IMR-90 (cell line): ENCODE data around the gene OXLD1. TPM values are rescaled to one million over a fixed set of nuclear protein-coding genes. Genes with fewer than 3 reads are reported as not detected.

Experiments used
- ATAC-seq: fragments of 200-7000 bp; cut with Tn5 transposase; 2 replicates; pipeline ENCODE4 v1.9.1; 2020; ENCODE audit warnings: low read depth, mild to moderate bottlenecking, moderate library complexity
- BruUV-seq: library from RNA; stranded (reverse); fragments of 400-500 nt; replicated peaks from 2 replicates; lab custom pipeline; 2021; lab: Mats Ljungman, UMichigan
- CTCF ChIA-PET: fragments of 300-600 bp; formaldehyde crosslinking; extraction: SDS; loops from one replicate; lab custom pipeline; 2021; ENCODE audit warnings: antibody characterized with exemption; lab: Yijun Ruan, JAX
- POLR2A ChIA-PET: fragments of 300-600 bp; sonication (Branson Sonifier 250); formaldehyde crosslinking; loops from one replicate; lab custom pipeline; 2022; ENCODE audit warnings: antibody characterized with exemption; ENCODE audit not compliant: unreplicated experiment; lab: Charles Lee
- DNase-seq: peaks from one replicate; pipeline ENCODE4 v3.0.0; 2013
- H2AFZ ChIP-seq: replicated peaks from 2 replicates; pipeline ENCODE3; 2013; ENCODE audit warnings: low read length, mild to moderate bottlenecking; ENCODE audit not compliant: poor library complexity
- H2AK5ac ChIP-seq: 2 replicates; pipeline ENCODE4 v1.6.1; 2013; ENCODE audit warnings: low read depth, low read length, inconsistent platforms
- H2AK9ac ChIP-seq: replicated peaks from 2 replicates; pipeline ENCODE3; 2013; ENCODE audit warnings: mild to moderate bottlenecking, low read depth, low read length, moderate library complexity; ENCODE audit not compliant: poor library complexity
- H2BK120ac ChIP-seq: 2 replicates; pipeline ENCODE4 v1.6.1; 2013; ENCODE audit warnings: low read depth, low read length, inconsistent platforms
- H2BK15ac ChIP-seq: 3 replicates; pipeline ENCODE4 v1.6.1; 2013; ENCODE audit warnings: low read depth, low read length, inconsistent platforms
- H2BK20ac ChIP-seq: 2 replicates; pipeline ENCODE4 v1.6.1; 2013; ENCODE audit warnings: low read depth, mild to moderate bottlenecking, inconsistent platforms, low read length, moderate library complexity
- H2BK5ac ChIP-seq: 2 replicates; pipeline ENCODE4 v1.6.1; 2013; ENCODE audit warnings: mild to moderate bottlenecking, low read depth, low read length, inconsistent platforms; ENCODE audit not compliant: poor library complexity, severe bottlenecking
- H3K14ac ChIP-seq: replicated peaks from 2 replicates; pipeline ENCODE4 v1.6.1; 2013; ENCODE audit warnings: low read depth, low read length, inconsistent platforms
- H3K18ac ChIP-seq: 2 replicates; pipeline ENCODE4 v1.6.1; 2013; ENCODE audit warnings: low read depth, low read length, control low read depth
- H3K23ac ChIP-seq: 2 replicates; pipeline ENCODE4 v1.6.1; 2013; ENCODE audit warnings: low read depth, low read length, inconsistent platforms
- H3K27ac ChIP-seq: 2 replicates; pipeline ENCODE4 v1.5.1; 2013; ENCODE audit warnings: mild to moderate bottlenecking, control low read depth, low read length; ENCODE audit not compliant: insufficient read depth
- H3K27me3 ChIP-seq: 2 replicates; pipeline ENCODE4 v1.6.1; 2013; ENCODE audit warnings: low read length; ENCODE audit not compliant: control insufficient read depth, insufficient read depth
- H3K36me3 ChIP-seq: 2 replicates; pipeline ENCODE4 v1.6.1; 2013; ENCODE audit warnings: low read length, mixed read lengths; ENCODE audit not compliant: control insufficient read depth, insufficient read depth
- H3K4ac ChIP-seq: 2 replicates; pipeline ENCODE4 v1.6.1; 2013; ENCODE audit warnings: low read depth, low read length, inconsistent platforms
- H3K4me1 ChIP-seq: 2 replicates; pipeline ENCODE4 v1.6.1; 2013; ENCODE audit warnings: low read length, mixed read lengths; ENCODE audit not compliant: control insufficient read depth, insufficient read depth
- H3K4me2 ChIP-seq: 2 replicates; pipeline ENCODE4 v1.6.1; 2013; ENCODE audit warnings: low read depth, mild to moderate bottlenecking, control low read depth, low read length, moderate library complexity
- H3K4me3 ChIP-seq: 2 replicates; pipeline ENCODE4 v1.5.1; 2013; ENCODE audit warnings: low read depth, mild to moderate bottlenecking, control low read depth, low read length, moderate library complexity; ENCODE audit not compliant: insufficient read depth
- H3K56ac ChIP-seq: 2 replicates; pipeline ENCODE4 v1.6.1; 2013; ENCODE audit warnings: low read length, inconsistent platforms; ENCODE audit not compliant: insufficient read depth; ENCODE audit errors: extremely low read depth
- H3K79me1 ChIP-seq, 2 experiments: 2 replicates each; pipeline ENCODE4 v1.6.1; 2013; ENCODE audit warnings: low read length in 2 of 2, inconsistent platforms in 1 of 2, low read depth in 1 of 2
- H3K9ac ChIP-seq: 2 replicates; pipeline ENCODE4 v1.6.1; 2013; ENCODE audit warnings: low read depth, low read length, control low read depth
- H3K9me1 ChIP-seq: 2 replicates; pipeline ENCODE4 v1.6.1; 2013; ENCODE audit warnings: low read length, inconsistent platforms; ENCODE audit not compliant: insufficient read depth
- H3K9me3 ChIP-seq: 2 replicates; pipeline ENCODE4 v1.6.1; 2013; ENCODE audit warnings: low read length; ENCODE audit not compliant: control insufficient read depth, insufficient read depth
- H4K20me1 ChIP-seq: 2 replicates; pipeline ENCODE4 v1.6.1; 2013; ENCODE audit warnings: low read length, inconsistent platforms; ENCODE audit not compliant: insufficient read depth
- H4K5ac ChIP-seq: 2 replicates; pipeline ENCODE4 v1.6.1; 2013; ENCODE audit warnings: mild to moderate bottlenecking, low read depth, low read length, control low read depth
- H4K8ac ChIP-seq, 2 experiments: 2 replicates each; pipeline ENCODE4 v1.6.1; 2013; ENCODE audit warnings: low read depth in 2 of 2, low read length in 2 of 2, control low read depth in 1 of 2, inconsistent platforms in 1 of 2
- H4K91ac ChIP-seq: 2 replicates; pipeline ENCODE4 v1.6.1; 2013; ENCODE audit warnings: low read depth, low read length, inconsistent platforms; ENCODE audit not compliant: insufficient read depth
- BHLHE40 ChIP-seq: fragments of 150-350 bp; IDR thresholded peaks from 2 replicates; pipeline ENCODE4 v1.6.1; 2016; ENCODE audit warnings: mild to moderate bottlenecking, low read depth, low read length
- CEBPB ChIP-seq: IDR thresholded peaks from 2 replicates; pipeline ENCODE4 v1.6.1; 2012; ENCODE audit warnings: low read depth, low read length, improper control_type of control experiment
- CHD1 ChIP-seq: IDR thresholded peaks from 2 replicates; pipeline ENCODE4 v1.6.1; 2012; ENCODE audit warnings: low read depth, low read length, improper control_type of control experiment
- CTCF ChIP-seq: conservative IDR thresholded peaks from 2 replicates; pipeline ENCODE4 v1.5.1; 2012; ENCODE audit warnings: mild to moderate bottlenecking, low read depth, low read length, improper control_type of control experiment
- FOS ChIP-seq: fragments of 150-350 bp; IDR thresholded peaks from 2 replicates; pipeline ENCODE4 v1.6.1; 2016; ENCODE audit warnings: low read depth, low read length
- MAFK ChIP-seq: IDR thresholded peaks from 2 replicates; pipeline ENCODE4 v1.6.1; 2012; ENCODE audit warnings: low read depth, low read length, improper control_type of control experiment
- MAZ ChIP-seq: IDR thresholded peaks from 2 replicates; pipeline ENCODE4 v1.6.1; 2012; ENCODE audit warnings: low read depth, mild to moderate bottlenecking, low read length, improper control_type of control experiment, moderate library complexity, borderline replicate concordance
- MXI1 ChIP-seq: IDR thresholded peaks from 2 replicates; pipeline ENCODE4 v1.6.1; 2012; ENCODE audit warnings: low read depth, mild to moderate bottlenecking, low read length, moderate library complexity, borderline replicate concordance
- NFE2L2 ChIP-seq: fragments of 150-350 bp; IDR thresholded peaks from 2 replicates; pipeline ENCODE4 v1.6.1; 2016; ENCODE audit warnings: low read depth, mild to moderate bottlenecking, low read length
- POLR2A ChIP-seq: IDR thresholded peaks from 2 replicates; pipeline ENCODE4 v1.6.1; 2012; ENCODE audit warnings: mild to moderate bottlenecking, low read depth, low read length
- RAD21 ChIP-seq: IDR thresholded peaks from 2 replicates; pipeline ENCODE4 v1.6.1; 2012; ENCODE audit warnings: low read length, improper control_type of control experiment
- RFX5 ChIP-seq: IDR thresholded peaks from 2 replicates; pipeline ENCODE4 v1.8.0; 2012; ENCODE audit warnings: low read depth, mild to moderate bottlenecking, low read length, moderate library complexity
- SMC3 ChIP-seq: fragments of 150-350 bp; IDR thresholded peaks from 2 replicates; pipeline ENCODE4 v1.6.1; 2016; ENCODE audit warnings: low read depth, mild to moderate bottlenecking, antibody characterized with exemption, low read length, moderate library complexity
- USF2 ChIP-seq: fragments of 150-350 bp; IDR thresholded peaks from 2 replicates; pipeline ENCODE4 v1.6.1; 2017; ENCODE audit warnings: mild to moderate bottlenecking, antibody characterized with exemption, low read length, low read depth
- WGBS, 2 experiments: methylation state at CpG; one replicate each; pipeline versions ENCODE4 v1.1.5 to v1.1.7; 2013; ENCODE audit warnings: missing lambda C conversion rate in 2 of 2; ENCODE audit not compliant: insufficient read length in 1 of 2; ENCODE audit errors: extremely low coverage in 2 of 2; 5-methylcytosine and 5-hydroxymethylcytosine counted together
- dilution Hi-C: fragments of 300-500 bp; cut with HindIII; formaldehyde crosslinking; loops from one replicate; pipeline ENCODE4 v1.14.3; 2018; ENCODE audit warnings: low sequenced_read_pairs; ENCODE audit not compliant: unreplicated experiment
- in situ Hi-C: fragments of 300-500 bp; cut with MboI; formaldehyde crosslinking; loops from 3 replicates; pipeline ENCODE4 v1.14.3; 2019; ENCODE audit warnings: low sequenced_read_pairs, inconsistent platforms, mixed read lengths
- intact Hi-C: fragments of 100-400 bp; cut with micrococcal nuclease; formaldehyde crosslinking; loops from 2 replicates; pipeline ENCODE4 v1.10.0; 2022
- polyA plus RNA-seq, 3 experiments: library from polyadenylated mRNA; depleted of rRNA; stranded (reverse); fragments of >200 nt; gene quantifications; 2 replicates each; pipeline ENCODE4 v1.2.3, GENCODE V29; 2012; ENCODE audit warnings: low replicate concordance in 1 of 3
- total RNA-seq: library from RNA; depleted of rRNA; stranded (reverse); fragments of >200 nt; gene quantifications from 2 replicates; pipeline ENCODE4 v1.2.3, GENCODE V29; 2012
- TF ChIP-seq, protein P1 (sequence below): fragments of 150-350 bp; IDR thresholded peaks from 2 replicates; pipeline ENCODE4 v1.6.1; 2016; ENCODE audit warnings: low read depth, mild to moderate bottlenecking, low read length, moderate library complexity, borderline replicate concordance

Gene OXLD1
- total and polyA plus RNA-seq, 2 of the 4 experiments (the other 2 are of a cell fraction): 9.9 to 22.3 TPM

DNA sequence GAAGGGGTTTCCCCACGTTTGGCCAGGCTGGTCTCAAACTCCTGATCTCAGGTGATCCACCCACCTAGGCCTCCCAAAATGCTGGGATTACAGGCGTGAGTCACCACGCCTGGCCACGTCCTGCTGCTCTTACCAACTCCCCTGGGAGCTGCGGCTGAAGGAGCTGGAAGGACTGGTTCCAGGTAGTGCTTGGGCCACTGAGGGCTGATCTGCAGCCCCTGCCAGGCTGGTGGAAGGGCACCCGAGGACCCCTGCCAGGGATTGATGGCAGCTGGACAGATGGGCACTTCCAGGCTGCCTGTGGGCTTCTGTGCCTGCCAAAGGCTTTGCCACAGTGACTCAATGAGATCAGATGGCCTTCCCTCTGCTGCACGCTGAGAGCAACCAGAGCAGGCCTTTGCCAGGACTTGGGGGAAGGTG, 2.3 kb downstream of the OXLD1 start (continued):
- TF ChIP-seq BHLHE40: no peak
- TF ChIP-seq CHD1: no peak
- no peak for TF ChIP-seq SMC3

DNA sequence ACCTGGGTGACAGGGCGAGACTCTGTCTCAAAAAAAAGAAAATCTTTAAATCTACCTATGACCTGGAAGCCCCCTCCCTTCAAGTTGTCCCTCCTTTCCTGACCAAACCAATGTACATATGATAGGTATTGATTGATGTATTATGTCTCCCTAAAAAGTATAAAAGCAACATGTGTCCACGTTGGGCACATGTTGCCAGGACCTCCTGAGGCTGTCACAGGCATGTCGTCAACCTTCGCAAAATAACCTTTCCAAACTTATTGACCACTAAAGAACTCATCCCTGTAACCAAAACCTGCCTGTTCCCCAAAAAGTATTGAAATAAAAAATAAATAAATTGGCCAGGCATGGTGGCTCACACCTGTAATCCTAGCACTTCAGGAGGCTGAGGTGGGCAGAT, 4.4 kb downstream of the OXLD1 start:
- no peak for ATAC-seq
- no CpG with 5 or more reads among the region's 4 CpGs for WGBS, 2 experiments
- H2BK15ac ChIP-seq: no peak overlapping the region

More for the DNA sequence above, 4.4 kb downstream of the OXLD1 start:
- H4K20me1 ChIP-seq: no peaks in the 10 kb centered on the region
- H2AFZ ChIP-seq: no peak overlapping the region
- H3K18ac ChIP-seq: no peak overlapping the region
- ChIA-PET POLR2A (no interaction called here), CTCF (no interaction called here)
- in situ Hi-C loops (no loop called here), intact Hi-C loops (no loop called here), dilution Hi-C loops (no loop called here)
- DNase-seq: no peak
- no peak overlapping the region for H4K8ac ChIP-seq
- H3K56ac ChIP-seq: no peak overlapping the region
- BruUV-seq: no TSS peak
- no peak overlapping the region for H3K27ac ChIP-seq
- H2BK20ac ChIP-seq: no peak overlapping the region
- no peak overlapping the region for H4K5ac ChIP-seq
- peaks cover 16% of the 10 kb centered on the region for H3K9me1 ChIP-seq
- peaks cover 8% of the 10 kb centered on the region for H3K4me1 ChIP-seq
- no peak overlapping the region for H2AK9ac ChIP-seq
- H3K4me2 ChIP-seq: no peak overlapping the region
- peaks cover 13 to 25% of the 10 kb centered on the region in 2 experiments for H3K79me1 ChIP-seq
- no peak overlapping the region for H2BK120ac ChIP-seq
- TF ChIP-seq MAFK (no peak), CHD1 (no peak), POLR2A (no peak), CTCF (no peak), SMC3 (no peak), FOS (no peak), NFE2L2 (no peak), RAD21 (no peak), MXI1 (no peak), RFX5 (no peak), USF2 (no peak), CEBPB (no peak), BHLHE40 (no peak), MAZ (no peak)
- TF ChIP-seq, protein P1, sequence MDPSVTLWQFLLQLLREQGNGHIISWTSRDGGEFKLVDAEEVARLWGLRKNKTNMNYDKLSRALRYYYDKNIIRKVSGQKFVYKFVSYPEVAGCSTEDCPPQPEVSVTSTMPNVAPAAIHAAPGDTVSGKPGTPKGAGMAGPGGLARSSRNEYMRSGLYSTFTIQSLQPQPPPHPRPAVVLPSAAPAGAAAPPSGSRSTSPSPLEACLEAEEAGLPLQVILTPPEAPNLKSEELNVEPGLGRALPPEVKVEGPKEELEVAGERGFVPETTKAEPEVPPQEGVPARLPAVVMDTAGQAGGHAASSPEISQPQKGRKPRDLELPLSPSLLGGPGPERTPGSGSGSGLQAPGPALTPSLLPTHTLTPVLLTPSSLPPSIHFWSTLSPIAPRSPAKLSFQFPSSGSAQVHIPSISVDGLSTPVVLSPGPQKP: no peak
- no peak overlapping the region for H3K4me3 ChIP-seq
- no peak overlapping the region for H3K4ac ChIP-seq
- H2AK5ac ChIP-seq: no peak overlapping the region
- no peak overlapping the region for H2BK5ac ChIP-seq
- no peaks in the 10 kb centered on the region for H3K9me3 ChIP-seq
- H4K91ac ChIP-seq: no peak overlapping the region
- H3K23ac ChIP-seq: no peak overlapping the region
- H3K36me3 ChIP-seq: peaks cover 8% of the 10 kb centered on the region
- no peak overlapping the region for H3K14ac ChIP-seq
- no peaks in the 10 kb centered on the region for H3K27me3 ChIP-seq
- no peak overlapping the region for H3K9ac ChIP-seq
